ENCODE results near the gene CAPN3. TPM values are rescaled to one million over a fixed set of nuclear protein-coding genes. Genes with fewer than 3 reads are reported as not detected.

Gene CAPN3
- total RNA-seq, 3 donors from 2014 or later (not counting 1 experiment from before 2014, with no cell fraction given): 5.5 to 10.8 (median 6.8) TPM

- H3K4me3 Mint-ChIP-seq: no peak overlapping the region
- peaks cover 12% of the 10 kb centered on the region for H3K36me3 Mint-ChIP-seq
- intact Hi-C loops (cut with micrococcal nuclease): no loop called here
- no peak overlapping the region for H3K27ac Mint-ChIP-seq
- H3K4me1 Mint-ChIP-seq: no peaks in the 10 kb centered on the region
- Histone ChIP-seq H3K4me1 (ENCODE audit: control insufficient read depth, insufficient read depth, low read length) (no peaks in the 10 kb centered on the region), H3K27ac (ENCODE audit: low read length) (no peak overlapping the region), H3K27me3 (ENCODE audit: control insufficient read depth, insufficient read depth, low read length) (no peaks in the 10 kb centered on the region), H3K36me3 (ENCODE audit: control insufficient read depth, insufficient read depth, low read length) (peaks cover 15% of the 10 kb centered on the region), H3K9me3 (ENCODE audit: control insufficient read depth, insufficient read depth, low read length) (no peaks in the 10 kb centered on the region), H3K4me3 (ENCODE audit: low read length) (no peak overlapping the region)
- ATAC-seq: no peak
- no peaks in the 10 kb centered on the region for H3K27me3 Mint-ChIP-seq (ENCODE audit: low read depth in 2 of 2)
- 91% methylated on average over 5 of the region's 5 CpGs for WGBS (ENCODE audit: insufficient coverage)
- TF ChIP-seq, protein P1, sequence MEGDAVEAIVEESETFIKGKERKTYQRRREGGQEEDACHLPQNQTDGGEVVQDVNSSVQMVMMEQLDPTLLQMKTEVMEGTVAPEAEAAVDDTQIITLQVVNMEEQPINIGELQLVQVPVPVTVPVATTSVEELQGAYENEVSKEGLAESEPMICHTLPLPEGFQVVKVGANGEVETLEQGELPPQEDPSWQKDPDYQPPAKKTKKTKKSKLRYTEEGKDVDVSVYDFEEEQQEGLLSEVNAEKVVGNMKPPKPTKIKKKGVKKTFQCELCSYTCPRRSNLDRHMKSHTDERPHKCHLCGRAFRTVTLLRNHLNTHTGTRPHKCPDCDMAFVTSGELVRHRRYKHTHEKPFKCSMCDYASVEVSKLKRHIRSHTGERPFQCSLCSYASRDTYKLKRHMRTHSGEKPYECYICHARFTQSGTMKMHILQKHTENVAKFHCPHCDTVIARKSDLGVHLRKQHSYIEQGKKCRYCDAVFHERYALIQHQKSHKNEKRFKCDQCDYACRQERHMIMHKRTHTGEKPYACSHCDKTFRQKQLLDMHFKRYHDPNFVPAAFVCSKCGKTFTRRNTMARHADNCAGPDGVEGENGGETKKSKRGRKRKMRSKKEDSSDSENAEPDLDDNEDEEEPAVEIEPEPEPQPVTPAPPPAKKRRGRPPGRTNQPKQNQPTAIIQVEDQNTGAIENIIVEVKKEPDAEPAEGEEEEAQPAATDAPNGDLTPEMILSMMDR (IDR thresholded peaks at IDR 0.05): no peak
- H3K9me3 Mint-ChIP-seq: no peaks in the 10 kb centered on the region
- no peak for DNase-seq
Observed at GRCh38 chr15:42348083-42348482, 11.2 kb upstream of the CAPN3 start.

DNA sequence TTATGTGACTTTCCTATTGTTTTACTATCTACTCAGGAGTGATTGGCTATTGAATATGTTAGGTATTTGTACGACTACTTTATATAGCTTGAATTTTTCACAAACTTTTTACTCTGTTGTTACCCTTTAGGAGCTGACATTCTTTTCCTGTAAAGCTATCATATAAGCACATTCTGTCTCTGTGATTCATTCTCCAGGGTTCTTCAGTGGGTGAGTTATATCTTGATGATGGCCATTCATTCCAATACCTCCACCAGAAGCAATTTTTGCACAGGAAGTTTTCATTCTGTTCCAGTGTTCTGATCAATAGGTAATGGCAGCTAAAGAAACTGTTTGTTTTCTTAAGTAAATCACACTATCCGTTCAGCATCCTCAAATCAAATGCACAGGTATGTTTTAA lies 10.1 kb upstream of the CAPN3 start:
- Mint-ChIP-seq H3K27me3 (ENCODE audit: low read depth in 2 of 2) (no peaks in the 10 kb centered on the region), H3K36me3 (peaks cover 12% of the 10 kb centered on the region), H3K27ac (no peak overlapping the region), H3K4me1 (no peaks in the 10 kb centered on the region), H3K4me3 (no peak overlapping the region), H3K9me3 (no peaks in the 10 kb centered on the region)
- Histone ChIP-seq H3K4me1 (ENCODE audit: control insufficient read depth, insufficient read depth, low read length) (no peaks in the 10 kb centered on the region), H3K4me3 (ENCODE audit: low read length) (no peak overlapping the region), H3K27ac (ENCODE audit: low read length) (no peak overlapping the region), H3K27me3 (ENCODE audit: control insufficient read depth, insufficient read depth, low read length) (no peaks in the 10 kb centered on the region), H3K9me3 (ENCODE audit: control insufficient read depth, insufficient read depth, low read length) (no peaks in the 10 kb centered on the region), H3K36me3 (ENCODE audit: control insufficient read depth, insufficient read depth, low read length) (peaks cover 14% of the 10 kb centered on the region)
- no CpG with 5 or more reads among the region's 2 CpGs for WGBS (ENCODE audit: insufficient coverage)
- intact Hi-C loops (cut with micrococcal nuclease): no loop called here
- TF ChIP-seq, protein P1 (IDR thresholded peaks at IDR 0.05): no peak
- no peak for ATAC-seq
- no peak for DNase-seq

GRCh38 chr15:42352401-42352800 lies 6.9 kb upstream of the CAPN3 start:
- H3K36me3 ChIP-seq (ENCODE audit: control insufficient read depth, insufficient read depth, low read length): peaks cover 15% of the 10 kb centered on the region
- H3K36me3 Mint-ChIP-seq: no peaks in the 10 kb centered on the region

GRCh38 chr15:42353061-42353460 lies 6.2 kb upstream of the CAPN3 start:
- no peak for DNase-seq
- Histone ChIP-seq H3K9me3 (ENCODE audit: control insufficient read depth, insufficient read depth, low read length) (no peaks in the 10 kb centered on the region), H3K36me3 (ENCODE audit: control insufficient read depth, insufficient read depth, low read length) (peaks cover 15% of the 10 kb centered on the region), H3K4me1 (ENCODE audit: control insufficient read depth, insufficient read depth, low read length) (no peaks in the 10 kb centered on the region), H3K27me3 (ENCODE audit: control insufficient read depth, insufficient read depth, low read length) (no peaks in the 10 kb centered on the region), H3K27ac (ENCODE audit: low read length) (no peak overlapping the region), H3K4me3 (ENCODE audit: low read length) (no peak overlapping the region)
- no peaks in the 10 kb centered on the region for H3K36me3 Mint-ChIP-seq
- no peak overlapping the region for H3K27ac Mint-ChIP-seq
- TF ChIP-seq, protein P1 (IDR thresholded peaks at IDR 0.05): no peak
- H3K4me3 Mint-ChIP-seq: no peak overlapping the region
- ATAC-seq: no peak
- H3K27me3 Mint-ChIP-seq (ENCODE audit: low read depth in 2 of 2): no peaks in the 10 kb centered on the region
- no peaks in the 10 kb centered on the region for H3K9me3 Mint-ChIP-seq
- H3K4me1 Mint-ChIP-seq: no peaks in the 10 kb centered on the region
- 95% methylated on average over 6 of the region's 6 CpGs for WGBS (ENCODE audit: insufficient coverage)
- intact Hi-C loops (cut with micrococcal nuclease): no loop called here

More at GRCh38 chr15:42352401-42352800, 6.9 kb upstream of the CAPN3 start:
- Mint-ChIP-seq H3K27ac (no peak overlapping the region), H3K9me3 (no peaks in the 10 kb centered on the region), H3K4me3 (no peak overlapping the region), H3K27me3 (ENCODE audit: low read depth in 2 of 2) (no peaks in the 10 kb centered on the region), H3K4me1 (no peaks in the 10 kb centered on the region)
- ATAC-seq (no peak), DNase-seq (no peak)
- TF ChIP-seq, protein P1 (IDR thresholded peaks at IDR 0.05): no peak
- Histone ChIP-seq H3K9me3 (ENCODE audit: control insufficient read depth, insufficient read depth, low read length) (no peaks in the 10 kb centered on the region), H3K27me3 (ENCODE audit: control insufficient read depth, insufficient read depth, low read length) (no peaks in the 10 kb centered on the region), H3K4me3 (ENCODE audit: low read length) (no peak overlapping the region), H3K4me1 (ENCODE audit: control insufficient read depth, insufficient read depth, low read length) (no peaks in the 10 kb centered on the region), H3K27ac (ENCODE audit: low read length) (no peak overlapping the region)
- 99% methylated on average over 7 of the region's 7 CpGs for WGBS (ENCODE audit: insufficient coverage)
- intact Hi-C loops (cut with micrococcal nuclease): no loop called here

Measured in natural killer cell (primary cell).